ENCODE results near the gene WRAP73. TPM values are rescaled to one million over a fixed set of nuclear protein-coding genes. Genes with fewer than 3 reads are reported as not detected.
A peak's percentile ranks its signal among the peaks of the same experiment; 100 is the strongest.

WRAP73 gene
- total RNA-seq, 1 donor from 2014 or later, result 6.0 TPM

DNA sequence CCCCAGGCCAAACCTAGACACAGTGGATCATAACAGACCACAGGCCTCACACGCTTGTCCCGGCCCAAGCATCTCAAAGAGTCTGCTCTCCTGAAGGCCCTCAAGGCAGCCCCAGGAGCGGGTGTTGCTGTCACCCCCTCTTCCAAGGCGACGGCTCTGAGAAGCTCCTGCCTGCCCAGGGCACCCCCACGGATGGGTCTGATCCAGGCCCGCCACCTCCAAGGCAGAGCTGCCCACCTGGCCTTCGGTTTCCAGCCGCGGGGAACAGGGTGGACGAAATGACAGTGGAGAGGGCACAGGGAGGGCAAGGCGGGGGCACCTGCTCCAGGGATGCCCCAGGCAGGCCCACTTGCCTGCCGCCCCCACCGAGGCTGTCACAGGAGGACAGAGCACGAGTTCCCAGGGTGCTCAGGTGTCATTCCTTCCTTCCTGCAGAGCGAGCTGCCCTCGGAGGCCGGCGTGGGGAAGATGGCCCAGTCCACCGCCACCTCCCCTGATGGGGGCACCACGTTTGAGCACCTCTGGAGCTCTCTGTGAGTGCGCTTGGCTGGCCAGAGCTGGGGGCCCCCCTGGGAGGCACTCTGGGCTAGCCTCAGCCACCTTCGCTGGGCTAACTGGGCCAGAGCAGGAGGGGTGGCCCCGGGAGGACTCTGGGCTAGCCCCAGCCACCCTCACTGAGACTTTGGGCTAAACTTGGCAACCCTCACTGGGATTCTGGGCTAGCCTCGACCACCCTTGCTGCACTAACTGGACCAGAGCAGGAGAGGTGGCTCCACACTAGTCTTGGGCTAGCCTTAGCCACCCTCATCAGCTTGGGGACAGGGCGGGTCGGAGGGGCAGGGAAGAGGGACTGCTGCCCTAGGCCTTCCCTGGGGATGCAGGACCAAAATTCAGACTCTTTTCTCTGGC lies 32.2 kb upstream of the WRAP73 start:
- no peak for DNase-seq (ENCODE audit: low spot score)

DNA sequence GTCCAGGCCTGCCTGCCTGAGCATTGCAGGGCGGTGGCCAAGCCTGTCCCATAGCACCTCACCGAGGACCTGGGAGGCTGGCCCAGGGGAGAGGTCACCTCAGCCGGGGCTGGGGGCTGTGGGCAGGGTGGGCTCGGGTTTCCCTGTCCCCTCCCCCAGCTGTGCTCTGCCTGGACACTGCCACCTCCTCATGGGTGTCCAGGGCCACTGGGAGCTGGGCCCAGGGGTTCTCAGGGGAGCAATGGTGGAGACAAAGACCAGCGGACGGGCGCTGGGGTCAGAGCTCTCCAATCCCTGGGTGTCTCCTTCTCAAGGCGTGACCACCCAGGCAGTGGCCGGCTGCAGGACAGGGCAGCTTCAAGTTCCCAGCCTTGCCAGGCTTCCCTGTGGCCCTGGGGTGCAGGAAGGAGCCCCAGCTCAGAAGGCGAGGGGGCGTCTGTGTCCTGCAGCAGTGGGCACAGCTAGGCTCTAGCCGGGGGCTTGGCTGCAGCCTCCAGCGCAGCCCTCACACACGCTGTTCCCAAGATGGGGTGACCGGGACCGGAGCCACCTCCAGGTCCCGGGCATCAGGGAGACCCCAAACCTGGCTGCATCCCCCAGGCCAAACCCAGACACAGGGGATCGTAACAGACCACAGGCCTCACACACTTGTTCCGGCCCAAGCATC lies 31.5 kb upstream of the WRAP73 start:
- DNase-seq (ENCODE audit: low spot score), result no peak

DNA sequence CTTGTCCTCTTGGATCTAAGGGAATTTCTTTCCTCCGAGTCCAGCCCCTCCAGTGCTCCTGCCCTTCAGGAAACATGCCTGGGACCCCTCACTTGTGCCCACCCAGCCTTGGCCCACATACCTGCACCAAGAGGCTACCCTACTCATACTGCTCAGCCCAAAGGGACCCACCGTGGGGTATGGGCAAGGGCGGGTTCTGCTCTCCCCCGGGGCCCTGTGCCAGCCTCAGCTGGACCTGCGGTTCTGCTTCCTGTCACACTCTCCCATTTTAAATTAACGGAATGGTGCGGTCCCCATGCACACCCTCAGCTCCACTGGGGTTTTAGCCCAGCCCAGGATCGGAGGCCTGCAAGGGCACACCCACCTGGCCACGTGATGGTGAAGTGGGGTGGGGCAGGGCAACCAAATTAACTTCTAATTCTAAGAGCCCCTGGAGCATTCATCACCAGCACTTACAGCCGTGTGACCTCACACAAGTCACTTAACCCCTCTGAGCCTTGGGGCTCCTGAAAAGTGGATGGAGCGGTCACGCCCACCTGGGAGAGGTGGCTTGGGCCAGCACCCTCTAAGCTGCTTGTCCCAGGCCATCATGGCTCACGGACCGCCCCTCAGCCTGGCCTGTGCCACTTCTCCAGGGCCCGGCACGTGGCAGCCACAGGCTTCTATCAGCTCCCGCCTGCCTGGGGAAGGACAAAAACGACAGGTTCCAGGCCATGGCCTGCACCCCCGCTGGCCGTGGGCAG lies 30.8 kb upstream of the WRAP73 start:
- DNase-seq (ENCODE audit: low spot score), result no peak

DNA sequence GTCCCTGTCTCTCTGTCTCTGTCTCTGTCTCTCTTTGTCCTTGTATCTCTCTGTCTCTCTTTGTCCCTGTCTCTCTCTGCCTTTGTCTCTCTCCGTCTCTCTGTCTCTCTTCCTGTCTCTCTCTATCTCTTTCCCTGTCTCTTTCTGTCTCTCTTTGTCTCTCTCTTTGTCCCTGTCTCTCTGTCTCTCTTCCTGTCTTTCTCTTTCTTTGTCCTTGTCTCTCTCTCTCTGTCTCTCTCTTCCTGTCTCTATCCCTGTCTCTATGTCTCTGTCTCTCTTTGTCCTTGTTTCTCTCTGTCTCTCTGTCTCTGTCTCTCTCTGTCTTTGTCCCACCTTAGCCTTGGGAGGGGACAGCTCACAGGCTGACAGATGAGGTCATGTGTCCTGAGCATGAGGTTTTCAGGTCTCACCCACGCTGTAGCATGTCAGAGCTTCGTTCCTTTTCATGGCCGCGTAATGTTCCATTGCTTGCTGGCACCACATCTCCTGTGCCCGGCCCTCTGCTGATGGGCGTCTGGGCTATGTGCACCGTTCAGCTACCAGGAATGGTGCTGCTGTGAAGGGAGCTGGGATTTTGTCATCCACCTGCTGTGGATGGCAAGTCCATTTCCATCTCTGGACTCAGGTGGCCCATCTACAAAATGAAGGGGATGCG lies 30.0 kb upstream of the WRAP73 start:
- no peak for DNase-seq (ENCODE audit: low spot score)

DNA sequence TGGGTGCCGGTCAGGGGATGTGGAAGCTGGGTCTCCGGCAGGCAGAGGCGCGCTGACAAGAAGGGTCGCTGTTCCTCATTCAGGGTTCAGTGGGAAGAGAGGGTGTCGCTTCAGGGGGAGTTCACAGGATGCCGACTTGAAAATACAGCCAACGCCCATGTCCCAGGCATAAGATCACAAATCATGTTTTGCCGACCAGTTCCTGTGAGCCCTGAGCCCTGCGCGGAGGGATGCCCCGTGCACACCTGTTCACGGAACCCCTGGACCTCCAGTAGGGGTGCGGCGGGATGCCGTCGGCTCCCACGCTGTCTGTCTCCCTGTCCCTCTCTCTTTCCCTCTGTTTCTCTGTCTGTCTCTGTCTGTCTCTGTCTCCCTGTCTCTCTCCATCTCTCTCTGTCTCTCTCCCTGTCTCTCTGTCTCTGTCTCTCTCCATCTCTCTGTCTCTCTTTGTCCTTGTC lies 29.2 kb upstream of the WRAP73 start:
- no peak for DNase-seq (ENCODE audit: low spot score)

DNA sequence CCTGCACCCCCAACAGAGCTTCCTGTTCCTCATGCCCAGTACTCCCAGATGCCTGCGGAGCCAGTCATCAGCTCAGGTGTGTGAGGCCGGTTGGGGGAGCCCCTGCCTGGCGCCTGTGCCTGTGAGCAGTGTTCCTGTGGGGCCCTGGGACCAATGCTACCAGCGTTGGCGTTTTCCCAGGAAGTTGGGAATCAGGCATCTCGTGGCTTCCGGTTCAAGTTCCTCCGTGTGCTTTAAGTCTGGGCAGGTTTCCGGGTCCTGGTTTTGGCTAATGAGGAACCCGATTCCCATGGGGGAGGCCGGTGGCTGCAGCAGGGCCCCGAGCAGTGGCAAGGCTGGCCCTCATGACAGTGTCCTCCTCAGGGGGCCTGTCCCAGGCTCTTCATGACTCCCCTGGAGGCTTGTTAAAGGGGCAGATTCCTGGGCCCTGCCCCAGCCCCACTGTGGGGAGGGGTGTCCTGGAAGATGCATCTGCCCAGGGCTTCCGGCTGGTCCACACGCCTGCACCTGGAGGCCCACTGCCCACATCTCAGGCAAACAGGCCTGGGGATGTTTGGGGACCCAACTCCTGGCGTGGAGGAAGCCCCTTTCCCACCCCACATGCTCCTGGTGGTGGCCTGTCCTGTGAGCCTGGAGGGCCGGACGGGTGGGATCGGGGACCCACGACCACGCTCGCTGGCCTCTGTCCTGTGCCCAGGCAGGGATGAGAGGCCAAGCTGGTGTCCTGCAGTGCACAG lies 28.6 kb upstream of the WRAP73 start:
- DNase-seq (ENCODE audit: low spot score), result no peak

DNA sequence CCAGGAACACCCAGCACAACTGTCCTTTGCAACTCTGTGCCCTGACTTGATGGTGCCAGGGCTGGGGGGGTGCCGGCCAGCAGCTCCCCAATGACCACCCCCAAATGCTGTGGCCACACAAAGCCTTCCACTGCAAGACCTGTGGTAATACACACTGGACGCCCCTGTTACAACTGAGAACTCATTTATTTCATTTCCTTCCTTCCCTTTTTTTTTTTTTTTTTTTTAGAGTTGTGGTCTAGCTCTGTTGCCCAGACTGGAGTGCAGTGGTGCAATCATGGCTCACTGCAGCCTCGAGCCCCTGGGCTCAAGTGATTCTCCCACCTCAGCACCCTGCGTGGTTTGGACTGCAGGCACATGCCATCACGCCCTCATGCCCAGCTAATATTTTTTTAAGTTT lies 27.6 kb upstream of the WRAP73 start:
- DNase-seq (ENCODE audit: low spot score), result no peak

DNA sequence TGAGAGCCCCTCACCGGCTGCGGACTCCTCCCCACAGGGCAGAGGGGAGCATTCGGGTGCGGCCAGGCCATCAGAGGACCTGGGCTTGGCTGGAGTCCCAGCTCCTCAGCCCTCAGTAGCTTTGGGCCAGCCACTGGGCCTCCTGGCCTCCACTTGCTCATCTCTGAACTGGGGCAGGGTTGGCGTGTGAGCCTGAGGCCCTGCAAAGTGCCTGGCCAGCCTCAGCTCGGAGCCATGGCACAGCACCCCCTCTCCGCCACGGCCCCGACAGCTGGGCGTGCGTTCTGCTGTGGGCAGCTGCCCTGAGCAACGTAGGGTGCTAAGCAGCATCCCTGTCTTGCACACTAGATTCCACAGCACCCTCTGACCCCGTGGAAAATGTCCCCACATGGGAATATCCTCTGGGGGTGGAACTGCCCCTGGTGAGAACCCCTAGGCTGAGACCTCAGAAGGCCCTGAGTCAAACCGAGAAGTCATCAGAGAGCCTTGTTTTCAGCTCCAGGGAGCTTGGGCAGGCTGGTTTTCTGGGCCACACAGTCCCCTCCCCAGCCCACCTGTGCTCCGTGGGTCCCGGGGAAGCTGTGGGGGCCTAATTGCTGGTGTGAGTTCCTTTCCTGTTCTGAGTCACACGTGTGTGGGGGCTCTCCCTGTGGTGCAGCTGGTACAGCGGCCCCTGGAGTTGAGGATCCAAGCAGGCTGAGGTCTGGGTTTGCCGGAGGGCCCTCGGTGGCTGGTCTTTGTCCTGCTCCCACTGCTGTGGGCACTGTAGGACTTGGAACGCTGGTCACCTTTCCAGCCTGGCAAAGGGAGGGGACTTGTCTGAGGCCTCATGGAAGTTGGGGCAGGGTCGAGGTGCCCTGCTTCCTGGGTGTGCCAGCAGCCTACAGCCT lies 26.9 kb upstream of the WRAP73 start:
- no peak for DNase-seq (ENCODE audit: low spot score)

DNA sequence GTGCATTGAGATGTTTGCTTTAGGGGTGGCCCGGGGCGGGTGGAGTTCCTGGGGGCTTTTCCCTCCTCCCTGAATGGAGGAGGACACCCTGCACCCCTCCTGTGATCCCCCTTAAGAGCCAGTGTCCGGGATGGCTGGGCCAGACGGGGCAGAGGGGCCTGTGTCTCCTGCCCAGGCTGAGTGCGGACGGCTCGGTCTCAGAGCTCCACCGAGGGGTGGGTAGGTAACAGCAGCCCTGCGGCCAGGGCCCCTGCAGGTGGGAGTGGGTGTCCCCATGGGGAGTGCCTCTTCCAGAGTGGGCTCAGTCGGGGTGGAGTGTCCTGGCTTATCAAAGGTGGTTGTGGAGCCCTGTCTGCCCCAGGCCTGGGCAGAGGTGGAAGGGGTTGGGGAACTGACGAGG lies 25.5 kb upstream of the WRAP73 start:
- no peak for DNase-seq (ENCODE audit: low spot score)

DNA sequence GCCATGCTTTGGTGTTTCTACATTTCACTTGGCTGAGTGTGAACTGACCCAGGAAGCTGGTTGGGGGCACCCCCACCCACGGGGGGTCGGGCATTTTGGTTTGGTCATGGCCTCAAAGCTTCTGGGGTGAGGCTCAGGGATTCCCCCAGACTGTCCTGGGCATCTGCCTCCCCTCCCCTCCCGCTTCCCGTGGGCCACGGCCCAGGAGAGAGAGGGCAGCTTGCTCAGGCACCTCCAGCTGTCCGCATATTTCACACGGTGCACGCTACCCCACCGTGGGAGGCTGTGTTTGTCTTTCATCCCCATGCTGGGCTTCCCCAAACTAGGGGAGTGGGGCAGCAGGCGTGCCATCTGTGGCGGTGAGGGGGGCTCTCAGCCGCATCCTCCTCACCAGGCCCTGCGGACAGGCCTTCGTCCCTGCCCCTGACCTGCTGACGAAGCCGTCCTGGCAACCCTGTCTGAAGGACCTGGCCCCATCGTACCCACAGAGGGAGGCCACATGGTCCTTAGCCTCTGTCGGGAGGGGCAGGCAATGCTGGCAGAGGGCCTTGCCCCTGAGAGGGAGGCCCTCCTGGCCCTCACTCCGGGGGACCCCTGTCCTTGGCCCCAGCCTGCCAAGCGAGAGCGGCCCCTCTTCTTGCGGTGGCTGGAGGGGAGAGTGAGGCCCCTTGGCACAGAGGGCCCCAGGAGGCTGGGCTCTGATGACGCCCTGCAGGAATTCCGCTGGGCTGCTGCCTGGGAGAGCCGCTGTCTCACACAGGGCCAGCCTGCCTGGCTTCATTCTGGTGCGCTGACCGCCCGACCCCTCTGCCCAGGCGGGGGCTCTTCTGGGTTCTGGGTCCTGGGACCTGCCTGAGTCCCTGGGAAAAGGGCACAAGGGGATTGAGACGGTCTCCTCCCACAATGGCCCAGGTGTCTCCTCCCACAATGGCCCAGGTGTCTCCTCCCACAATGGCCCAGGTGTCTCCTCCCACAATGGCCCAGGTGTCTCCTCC lies 24.5 kb upstream of the WRAP73 start:
- peak; percentile 60 for DNase-seq (ENCODE audit: low spot score)

DNA sequence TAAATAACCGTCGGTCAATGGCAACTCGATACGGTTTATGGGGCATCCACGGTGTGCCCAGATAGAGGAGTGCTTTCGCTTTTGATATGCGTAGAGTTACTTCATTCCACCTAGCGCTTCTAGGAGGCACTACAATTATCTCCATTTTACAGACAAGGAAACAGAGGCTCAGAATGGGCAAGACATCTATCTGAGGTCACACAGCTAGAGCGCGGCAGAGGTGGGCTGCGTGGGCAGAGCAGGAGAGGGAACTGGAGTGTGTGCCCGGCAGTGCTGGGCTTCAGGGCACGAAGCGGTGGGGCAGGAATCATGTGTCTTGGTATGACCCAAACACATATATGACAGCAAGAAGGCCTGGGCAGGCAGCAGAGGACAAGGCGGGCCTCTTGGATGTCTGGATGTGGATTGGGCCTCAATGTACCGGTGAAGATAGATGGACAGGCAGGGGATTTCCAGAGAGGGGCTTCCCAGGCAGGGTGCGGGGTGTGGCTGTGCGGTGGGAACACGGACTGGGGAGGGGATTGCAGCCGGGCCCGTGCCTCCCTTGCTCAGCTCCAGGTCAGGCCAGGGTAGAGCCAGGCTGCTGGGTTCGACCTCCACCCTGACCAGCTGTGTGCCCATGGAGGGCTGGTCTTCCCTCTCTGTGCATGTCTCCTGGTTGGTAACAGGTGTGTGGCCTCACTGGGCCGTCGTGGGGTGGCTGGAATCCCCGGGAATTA lies 23.6 kb upstream of the WRAP73 start:
- DNase-seq (ENCODE audit: low spot score), result no peak

DNA sequence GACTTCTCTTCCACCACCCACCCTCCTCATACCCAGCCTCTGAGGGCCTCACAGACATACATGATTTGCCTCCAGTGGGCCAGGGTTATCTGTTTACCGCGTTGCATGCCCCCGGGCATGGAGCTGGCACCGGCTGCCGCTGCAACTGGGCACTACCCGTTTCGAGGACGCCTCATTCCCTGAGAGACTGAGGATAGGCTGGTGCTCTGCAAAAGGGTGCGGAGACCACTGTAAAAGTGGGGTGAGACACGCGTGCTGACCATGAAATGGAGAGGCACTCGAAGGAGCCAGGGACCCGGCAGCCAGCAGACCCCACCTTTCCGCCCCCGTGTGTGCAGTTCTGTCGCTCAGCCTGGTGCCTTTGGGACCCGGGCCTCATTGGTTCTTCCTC lies 23.1 kb upstream of the WRAP73 start:
- DNase-seq (ENCODE audit: low spot score), result no peak

DNA sequence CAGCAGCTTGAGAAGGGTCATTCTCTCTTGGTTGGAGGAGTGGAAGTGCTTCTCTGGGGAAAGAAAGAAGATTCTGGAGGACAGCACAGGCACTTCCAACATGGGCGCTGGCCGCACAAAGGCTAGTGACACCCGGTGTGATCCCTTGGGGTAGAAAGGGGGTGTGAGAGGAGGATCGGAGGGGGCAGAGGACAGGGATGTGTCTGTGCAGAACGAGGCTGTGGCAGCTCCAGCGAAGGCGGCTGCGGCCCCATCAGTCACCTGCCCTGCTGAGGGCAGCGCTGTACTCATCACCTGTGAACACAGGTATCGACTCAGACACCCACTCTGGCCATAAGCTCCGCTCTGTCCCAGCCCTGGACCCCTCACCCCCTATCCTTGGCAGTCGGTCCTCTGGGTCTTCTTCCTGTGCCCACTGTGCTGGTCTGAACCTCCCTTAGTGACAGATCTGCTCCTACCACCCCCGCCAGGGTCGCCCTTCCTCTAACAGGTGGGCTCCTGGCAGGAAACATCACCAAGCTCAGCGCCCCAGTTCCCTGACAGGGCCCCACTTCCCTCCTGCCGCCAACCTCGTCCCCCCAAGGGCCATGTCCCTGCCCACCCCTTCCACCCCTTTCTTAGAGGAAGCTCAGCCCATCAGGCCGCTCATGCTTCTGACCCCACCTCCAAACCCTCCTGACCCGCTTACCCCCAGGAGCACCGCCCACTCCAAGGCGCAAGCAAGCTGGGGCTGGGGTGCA lies 22.5 kb upstream of the WRAP73 start:
- DNase-seq (ENCODE audit: low spot score), result no peak

DNA sequence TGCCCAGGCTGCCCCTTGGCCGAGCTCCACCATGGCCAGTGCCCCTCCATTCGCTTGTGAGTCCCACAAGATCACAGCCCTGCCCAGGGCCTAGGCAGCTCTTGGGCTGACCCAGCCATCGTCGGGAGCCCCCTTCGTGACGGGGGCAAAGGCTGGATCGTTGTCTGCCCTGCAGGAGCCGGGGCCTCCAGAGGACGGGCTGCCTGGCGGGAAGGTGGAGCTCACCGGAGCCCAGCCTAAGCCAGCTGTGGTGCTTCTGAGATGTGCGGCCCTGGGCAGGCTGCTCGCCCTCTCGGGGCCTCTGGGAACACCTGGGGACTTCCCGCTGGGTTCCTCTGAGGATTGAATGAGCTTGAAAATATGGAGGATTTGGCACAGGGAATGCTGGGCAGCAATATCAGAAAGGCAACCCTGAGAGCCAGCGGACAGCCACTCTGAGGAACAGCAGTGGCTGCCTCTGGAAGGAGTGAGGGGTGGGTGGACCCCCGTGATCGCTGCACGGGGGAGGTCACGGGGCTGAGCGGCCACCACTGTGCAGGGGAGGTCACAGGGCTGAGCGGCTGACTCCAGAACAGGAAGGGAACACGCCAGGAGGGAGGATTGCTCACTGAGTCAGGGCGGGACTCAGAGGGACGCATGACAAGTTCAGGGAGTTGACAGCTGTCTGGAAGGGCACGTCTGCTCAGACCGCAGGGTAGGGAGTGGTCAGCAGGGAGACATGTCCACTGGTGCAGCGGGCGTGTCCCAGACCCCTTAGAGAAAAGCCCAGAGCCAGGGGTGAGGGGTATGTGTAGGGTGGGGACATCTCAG lies 21.7 kb upstream of the WRAP73 start:
- no peak for DNase-seq (ENCODE audit: low spot score)

DNA sequence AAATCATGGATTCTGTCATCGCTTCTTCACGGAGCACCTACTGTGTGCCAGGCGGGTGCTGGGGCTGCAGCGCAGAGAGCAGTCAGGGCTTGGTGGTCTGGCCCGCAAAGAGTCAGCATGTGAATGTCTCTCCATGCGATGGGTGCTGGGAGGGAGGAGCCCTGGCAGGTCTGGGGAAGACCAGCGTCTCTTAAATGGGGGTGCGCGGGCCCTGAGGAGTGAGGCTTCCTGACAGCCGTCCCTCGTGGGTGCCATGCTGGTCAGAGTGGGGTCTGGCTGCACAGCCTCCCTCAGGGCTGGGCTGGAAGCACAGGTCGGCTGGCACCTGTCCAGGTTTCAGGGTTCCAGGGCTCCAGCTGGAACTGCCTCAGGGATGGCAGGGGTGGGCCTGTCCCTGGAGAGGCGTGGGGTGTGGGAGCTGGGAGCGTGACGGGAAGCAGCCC lies 20.9 kb upstream of the WRAP73 start:
- no peak for DNase-seq (ENCODE audit: low spot score)

DNA sequence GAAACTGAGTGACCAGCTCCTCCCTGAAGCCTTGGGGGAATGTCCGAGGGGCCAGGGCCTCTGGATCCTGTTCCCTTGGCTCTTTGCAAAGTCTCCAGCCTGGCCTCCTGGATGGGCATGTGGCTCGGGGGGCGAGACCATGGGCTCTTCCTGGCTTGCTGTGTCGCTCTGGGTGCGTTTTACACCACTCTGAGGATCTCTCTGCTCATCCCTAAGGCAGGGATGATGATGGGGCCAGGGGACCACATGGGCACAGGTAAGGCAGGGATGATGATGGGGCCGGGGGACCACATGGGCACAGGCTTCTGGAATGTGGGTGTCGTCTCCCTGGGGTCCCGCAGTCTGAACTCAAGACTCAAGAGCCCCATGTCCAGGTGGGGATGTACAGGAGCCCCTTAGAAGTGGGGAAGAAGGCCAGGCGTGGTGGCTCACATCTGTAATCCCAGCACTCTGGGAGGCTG lies 20.1 kb upstream of the WRAP73 start:
- no peak for DNase-seq (ENCODE audit: low spot score)
